WTC11 (cell line): Measurements from ENCODE around the gene SPEN. TPM values are rescaled to one million over a fixed set of nuclear protein-coding genes. Genes with fewer than 3 reads are reported as not detected.

Experiments used
- ATAC-seq: fragments of 200-7000 bp; cut with Tn5 transposase; 2 replicates; pipeline ENCODE4 v1.10.0; 2021; ENCODE audit warnings: mild to moderate bottlenecking, moderate library complexity
- CTCF ChIA-PET: fragments of 300-600 bp; sonication (Branson Sonifier 250); formaldehyde crosslinking; loops from one replicate; lab custom pipeline; 2021; ENCODE audit warnings: antibody characterized with exemption; lab: Charles Lee
- POLR2A ChIA-PET: fragments of 350-600 bp; sonication (Branson Sonifier 250); formaldehyde crosslinking; loops from one replicate; lab custom pipeline; 2021; ENCODE audit warnings: antibody characterized with exemption; lab: Charles Lee
- DNase-seq: peaks from one replicate; pipeline ENCODE4 v3.0.0; 2021; ENCODE audit warnings: low spot score
- H3K27ac Mint-ChIP-seq: 2 replicates; pipeline ENCODE4 v1.8.0; 2021; ENCODE audit warnings: mixed read lengths
- H3K27me3 Mint-ChIP-seq: 2 replicates; pipeline ENCODE4 v1.8.0; 2021; ENCODE audit warnings: low read depth, mild to moderate bottlenecking, moderate library complexity, mixed read lengths
- H3K36me3 Mint-ChIP-seq: 2 replicates; pipeline ENCODE4 v1.8.0; 2021; ENCODE audit warnings: mixed read lengths
- H3K4me1 Mint-ChIP-seq: 2 replicates; pipeline ENCODE4 v1.8.0; 2022; ENCODE audit warnings: mixed read lengths
- H3K4me3 Mint-ChIP-seq: 2 replicates; pipeline ENCODE4 v1.8.0; 2021; ENCODE audit warnings: mild to moderate bottlenecking, moderate library complexity, mixed read lengths
- H3K9me3 Mint-ChIP-seq: 2 replicates; pipeline ENCODE4 v1.8.0; 2021; ENCODE audit warnings: mixed read lengths
- CBFB ChIP-seq: sonication (generic); formaldehyde crosslinking; IDR thresholded peaks from 2 replicates; pipeline ENCODE4 v1.8.1; 2022; ENCODE audit warnings: mild to moderate bottlenecking, low read depth, missing genetic modification reagents
- CTCF ChIP-seq: fragments of 200-600 bp; IDR thresholded peaks from 2 replicates; pipeline ENCODE4 v1.8.0; 2022; ENCODE audit warnings: antibody characterized with exemption
- E2F1 ChIP-seq: sonication (generic); formaldehyde crosslinking; IDR thresholded peaks from 2 replicates; pipeline ENCODE4 v1.8.0; 2022; ENCODE audit warnings: mild to moderate bottlenecking, missing genetic modification reagents
- E2F4 ChIP-seq: sonication (generic); formaldehyde crosslinking; IDR thresholded peaks from 2 replicates; pipeline ENCODE4 v1.8.1; 2022; ENCODE audit warnings: low read depth, mild to moderate bottlenecking, moderate library complexity, missing genetic modification reagents, borderline replicate concordance
- EMX1 ChIP-seq: fragments of 250-450 bp; sonication (Bioruptor Pico); IDR thresholded peaks from 2 replicates; pipeline ENCODE4 v1.8.0; 2021; ENCODE audit warnings: mild to moderate bottlenecking
- ERG ChIP-seq: fragments of 250-450 bp; sonication (Bioruptor Pico); IDR thresholded peaks from 2 replicates; pipeline ENCODE4 v1.8.0; 2021; ENCODE audit warnings: mild to moderate bottlenecking
- FOXP1 ChIP-seq: sonication (generic); formaldehyde crosslinking; IDR thresholded peaks from 2 replicates; pipeline ENCODE4 v1.8.0; 2022; ENCODE audit warnings: missing genetic modification reagents, mild to moderate bottlenecking, moderate library complexity, borderline replicate concordance
- GTF2I ChIP-seq: fragments of 250-450 bp; sonication (Bioruptor Pico); conservative IDR thresholded peaks from 2 replicates; pipeline ENCODE4 v1.4.0; 2021; ENCODE audit warnings: mild to moderate bottlenecking
- MXD4 ChIP-seq: fragments of 250-450 bp; sonication (Bioruptor Pico); IDR thresholded peaks from 2 replicates; pipeline ENCODE4 v1.8.0; 2021; ENCODE audit warnings: mild to moderate bottlenecking, moderate library complexity, borderline replicate concordance
- NR2C2 ChIP-seq: sonication (generic); formaldehyde crosslinking; IDR thresholded peaks from 2 replicates; pipeline ENCODE4 v1.8.0; 2022; ENCODE audit warnings: mild to moderate bottlenecking, missing genetic modification reagents
- OVOL2 ChIP-seq: fragments of 250-450 bp; sonication (Bioruptor Pico); IDR thresholded peaks from 2 replicates; pipeline ENCODE4 v1.9.0; 2021; ENCODE audit warnings: mild to moderate bottlenecking, borderline replicate concordance
- TEAD4 ChIP-seq: sonication (generic); formaldehyde crosslinking; IDR thresholded peaks from 2 replicates; pipeline ENCODE4 v1.8.0; 2022; ENCODE audit warnings: mild to moderate bottlenecking, missing genetic modification reagents
- TP53 ChIP-seq: sonication (generic); formaldehyde crosslinking; IDR thresholded peaks from 2 replicates; pipeline ENCODE4 v1.8.1; 2023; ENCODE audit warnings: mild to moderate bottlenecking, missing genetic modification reagents
- ZMAT4 ChIP-seq: fragments of 250-450 bp; sonication (Bioruptor Pico); IDR thresholded peaks from 2 replicates; pipeline ENCODE4 v1.9.0; 2021; ENCODE audit warnings: mild to moderate bottlenecking
- ZNF138 ChIP-seq: sonication (generic); formaldehyde crosslinking; conservative IDR thresholded peaks from 2 replicates; pipeline ENCODE4 v1.8.1; 2022; ENCODE audit warnings: mild to moderate bottlenecking, moderate library complexity, missing genetic modification reagents
- ZNF232 ChIP-seq: sonication (generic); formaldehyde crosslinking; IDR thresholded peaks from 2 replicates; pipeline ENCODE4 v1.8.0; 2022; ENCODE audit warnings: mild to moderate bottlenecking, missing genetic modification reagents
- ZNF396 ChIP-seq: fragments of 250-450 bp; sonication (Bioruptor Pico); IDR thresholded peaks from 2 replicates; pipeline ENCODE4 v1.8.0; 2021; ENCODE audit warnings: mild to moderate bottlenecking, moderate library complexity, borderline replicate concordance
- ZNF423 ChIP-seq: fragments of 250-450 bp; sonication (Bioruptor Pico); IDR thresholded peaks from 2 replicates; pipeline ENCODE4 v2.1.2; 2022; ENCODE audit warnings: mild to moderate bottlenecking, moderate library complexity
- total RNA-seq: library from RNA; stranded (reverse); gene quantifications from 3 replicates; pipeline ENCODE4 v1.2.3, GENCODE V29; 2021
- TF ChIP-seq, protein P1 (sequence below): sonication (generic); formaldehyde crosslinking; IDR thresholded peaks from 2 replicates; pipeline ENCODE4 v1.8.1; 2023; ENCODE audit warnings: mild to moderate bottlenecking, missing genetic modification reagents

SPEN gene
- total RNA-seq, 1 experiment from 2014 or later, result 48.8 TPM

DNA sequence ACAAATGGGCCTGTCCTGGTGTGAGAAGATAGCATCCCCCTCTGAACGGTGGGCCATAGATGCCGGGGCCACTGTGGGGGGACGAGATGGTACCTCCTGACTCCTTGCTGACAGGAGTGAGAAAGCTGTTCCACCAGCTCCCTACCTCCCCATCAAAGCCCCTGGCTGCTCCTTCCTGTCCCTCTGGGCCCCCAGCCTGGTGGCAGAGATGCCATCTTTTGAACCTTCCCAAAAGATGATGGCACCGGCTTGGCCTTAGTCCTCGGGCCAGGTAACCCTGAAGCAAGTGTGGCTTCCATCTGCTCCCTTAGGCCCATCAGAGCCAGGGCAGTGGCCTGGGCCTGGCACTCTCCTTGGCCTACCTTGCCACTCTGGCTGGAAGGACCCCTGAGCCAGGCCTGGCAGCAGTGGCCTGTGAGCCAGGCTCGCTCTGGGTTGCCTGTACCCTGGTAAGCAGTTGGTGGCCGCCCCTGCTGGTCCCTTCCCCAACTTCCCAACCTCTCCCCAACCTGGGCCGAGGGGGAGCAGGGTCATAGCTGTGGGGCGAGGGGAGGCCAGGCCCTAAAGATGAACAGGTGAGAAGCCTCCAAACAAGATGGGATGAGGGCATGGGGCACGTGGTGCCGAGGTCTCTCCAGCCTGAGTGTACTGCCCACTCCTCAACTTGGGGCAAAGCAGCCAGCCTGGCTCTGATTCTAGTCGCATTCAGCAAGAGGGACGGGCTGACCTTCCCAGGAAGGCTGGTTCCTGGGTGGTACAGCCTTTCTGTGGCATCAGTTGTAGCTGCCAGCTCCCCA is 93.7 kb downstream of the SPEN start:
- Mint-ChIP-seq H3K27me3 (no peaks in the 10 kb centered on the region), H3K27ac (no peak overlapping the region), H3K4me1 (peaks cover 6% of the 10 kb centered on the region), H3K9me3 (no peaks in the 10 kb centered on the region), H3K4me3 (no peak overlapping the region), H3K36me3 (peaks cover 28% of the 10 kb centered on the region)
- ChIA-PET POLR2A (no interaction called here), CTCF (interaction anchor here (1.0 to 2.3 kb wide), 2 partner anchors 10 to 149 kb away, joined by 3 to 9 read pairs; no protein-coding TSS in a partner anchor)
- TF ChIP-seq EMX1 (CRISPR knock-in tag) (no peak), NR2C2 (CRISPR knock-in tag) (no peak), ERG (CRISPR knock-in tag) (no peak), E2F4 (CRISPR knock-in tag) (no peak), ZNF396 (CRISPR knock-in tag) (no peak), ZNF138 (no peak), ZMAT4 (no peak), CBFB (CRISPR knock-in tag) (no peak), ZNF423 (CRISPR knock-in tag) (no peak), CTCF (no peak), GTF2I (CRISPR knock-in tag) (no peak), FOXP1 (CRISPR knock-in tag) (no peak), TP53 (CRISPR knock-in tag) (no peak), TEAD4 (CRISPR knock-in tag) (no peak), OVOL2 (no peak), E2F1 (CRISPR knock-in tag) (no peak), MXD4 (CRISPR knock-in tag) (no peak), ZNF232 (CRISPR knock-in tag) (no peak)
- TF ChIP-seq, protein P1, sequence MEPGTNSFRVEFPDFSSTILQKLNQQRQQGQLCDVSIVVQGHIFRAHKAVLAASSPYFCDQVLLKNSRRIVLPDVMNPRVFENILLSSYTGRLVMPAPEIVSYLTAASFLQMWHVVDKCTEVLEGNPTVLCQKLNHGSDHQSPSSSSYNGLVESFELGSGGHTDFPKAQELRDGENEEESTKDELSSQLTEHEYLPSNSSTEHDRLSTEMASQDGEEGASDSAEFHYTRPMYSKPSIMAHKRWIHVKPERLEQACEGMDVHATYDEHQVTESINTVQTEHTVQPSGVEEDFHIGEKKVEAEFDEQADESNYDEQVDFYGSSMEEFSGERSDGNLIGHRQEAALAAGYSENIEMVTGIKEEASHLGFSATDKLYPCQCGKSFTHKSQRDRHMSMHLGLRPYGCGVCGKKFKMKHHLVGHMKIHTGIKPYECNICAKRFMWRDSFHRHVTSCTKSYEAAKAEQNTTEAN, result no peak
- DNase-seq (no peak), ATAC-seq (no peak)
